ENCODE data around the gene PRLR. TPM values are rescaled to one million over a fixed set of nuclear protein-coding genes. Genes with fewer than 3 reads are reported as not detected.

Gene PRLR
- total RNA-seq, 2 experiments from 2014 or later = 0.03 TPM; not detected in 1

DNA sequence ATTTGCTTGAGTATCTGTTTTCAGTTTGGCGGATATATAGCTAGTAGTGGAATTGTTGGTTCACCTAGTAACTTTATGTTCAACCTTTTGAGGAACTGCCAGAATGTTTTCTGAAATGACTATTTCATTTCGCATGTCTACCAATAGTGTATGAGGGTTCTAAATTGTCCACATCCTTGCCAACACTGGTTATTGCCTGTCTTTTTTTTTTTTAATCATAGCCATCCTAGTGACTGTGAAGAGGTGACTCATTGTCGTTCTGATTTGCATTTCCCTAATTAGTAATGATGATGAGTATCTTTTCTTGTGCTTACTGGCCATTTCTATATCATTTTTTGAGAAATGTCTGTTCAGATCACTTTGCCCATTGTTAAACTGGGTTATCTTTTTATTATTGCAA lies 52.5 kb downstream of the PRLR start:
- no peak overlapping the region for H3K4me3 Mint-ChIP-seq
- H3K27me3 Mint-ChIP-seq = no peaks in the 10 kb centered on the region
- no peaks in the 10 kb centered on the region for H3K4me1 Mint-ChIP-seq (ENCODE audit: low read depth)
- H3K36me3 Mint-ChIP-seq (ENCODE audit: low read depth) = no peaks in the 10 kb centered on the region
- no peak overlapping the region for H3K27ac Mint-ChIP-seq
- Histone ChIP-seq H3K4me3 (ENCODE audit: low read length) (no peak overlapping the region), H3K27me3 (ENCODE audit: control insufficient read depth in 1 of 2, insufficient read depth in 2 of 2, low read length in 2 of 2) (no peaks in the 10 kb centered on the region), H3K4me1 (ENCODE audit: insufficient read depth, low read length) (no peaks in the 10 kb centered on the region), H3K9me3 (ENCODE audit: control insufficient read depth in 1 of 2, insufficient read depth in 1 of 2, low read length in 2 of 2) (no peaks in the 10 kb centered on the region), H3K27ac (ENCODE audit: low read depth in 1 of 2, low read length in 2 of 2) (no peak overlapping the region), H3K36me3 (ENCODE audit: insufficient read depth, low read length) (no peaks in the 10 kb centered on the region)
- H3K9me3 Mint-ChIP-seq = no peaks in the 10 kb centered on the region
- intact Hi-C loops (cut with DNase I, micrococcal nuclease) = no loop called here
- POLR2A ChIA-PET = no interaction called here
- ATAC-seq (ENCODE audit: poor library complexity) (no peak), DNase-seq (no peak)
- TF ChIP-seq, protein P1, sequence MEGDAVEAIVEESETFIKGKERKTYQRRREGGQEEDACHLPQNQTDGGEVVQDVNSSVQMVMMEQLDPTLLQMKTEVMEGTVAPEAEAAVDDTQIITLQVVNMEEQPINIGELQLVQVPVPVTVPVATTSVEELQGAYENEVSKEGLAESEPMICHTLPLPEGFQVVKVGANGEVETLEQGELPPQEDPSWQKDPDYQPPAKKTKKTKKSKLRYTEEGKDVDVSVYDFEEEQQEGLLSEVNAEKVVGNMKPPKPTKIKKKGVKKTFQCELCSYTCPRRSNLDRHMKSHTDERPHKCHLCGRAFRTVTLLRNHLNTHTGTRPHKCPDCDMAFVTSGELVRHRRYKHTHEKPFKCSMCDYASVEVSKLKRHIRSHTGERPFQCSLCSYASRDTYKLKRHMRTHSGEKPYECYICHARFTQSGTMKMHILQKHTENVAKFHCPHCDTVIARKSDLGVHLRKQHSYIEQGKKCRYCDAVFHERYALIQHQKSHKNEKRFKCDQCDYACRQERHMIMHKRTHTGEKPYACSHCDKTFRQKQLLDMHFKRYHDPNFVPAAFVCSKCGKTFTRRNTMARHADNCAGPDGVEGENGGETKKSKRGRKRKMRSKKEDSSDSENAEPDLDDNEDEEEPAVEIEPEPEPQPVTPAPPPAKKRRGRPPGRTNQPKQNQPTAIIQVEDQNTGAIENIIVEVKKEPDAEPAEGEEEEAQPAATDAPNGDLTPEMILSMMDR (IDR thresholded peaks at IDR 0.05) = no peak
- CTCF ChIA-PET = no interaction called here

DNA sequence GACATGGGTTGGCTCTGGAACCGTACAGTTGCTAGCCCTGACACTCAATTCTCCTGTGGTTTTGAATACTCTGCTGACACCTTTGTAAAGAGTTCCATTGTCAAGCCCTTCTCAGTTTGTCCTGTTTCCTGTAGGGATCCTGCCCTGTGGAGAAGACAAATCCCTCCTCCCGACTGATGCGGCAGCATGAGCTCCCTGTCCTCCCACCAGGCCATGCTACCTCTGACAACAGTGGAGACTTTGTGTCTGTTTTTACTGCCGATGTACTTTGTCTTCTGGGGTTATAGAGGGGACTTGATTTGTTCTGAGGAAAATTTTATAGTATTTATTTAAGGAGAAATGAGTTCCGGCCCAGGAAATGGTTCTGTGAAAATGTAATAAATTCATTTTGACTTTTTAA lies 57.8 kb downstream of the PRLR start:
- ChIA-PET POLR2A (no interaction called here), CTCF (no interaction called here)
- Histone ChIP-seq H3K36me3 (ENCODE audit: insufficient read depth, low read length) (no peaks in the 10 kb centered on the region), H3K9me3 (ENCODE audit: control insufficient read depth in 1 of 2, insufficient read depth in 1 of 2, low read length in 2 of 2) (no peaks in the 10 kb centered on the region), H3K4me1 (ENCODE audit: insufficient read depth, low read length) (no peaks in the 10 kb centered on the region), H3K27me3 (ENCODE audit: control insufficient read depth in 1 of 2, insufficient read depth in 2 of 2, low read length in 2 of 2) (no peaks in the 10 kb centered on the region), H3K4me3 (ENCODE audit: low read length) (no peak overlapping the region), H3K27ac (ENCODE audit: low read depth in 1 of 2, low read length in 2 of 2) (no peak overlapping the region)
- intact Hi-C loops (cut with DNase I, micrococcal nuclease) = loop anchor here in 1 of 2 experiments (2.0 kb wide), 1 partner anchor 60 kb away; no protein-coding TSS in a partner anchor
- DNase-seq (no peak), ATAC-seq (ENCODE audit: poor library complexity) (no peak)
- Mint-ChIP-seq H3K27me3 (peaks cover 7% of the 10 kb centered on the region), H3K4me1 (ENCODE audit: low read depth) (no peaks in the 10 kb centered on the region), H3K27ac (no peak overlapping the region), H3K36me3 (ENCODE audit: low read depth) (no peaks in the 10 kb centered on the region), H3K4me3 (no peak overlapping the region), H3K9me3 (peaks cover 3% of the 10 kb centered on the region)
- TF ChIP-seq, protein P1 (IDR thresholded peaks at IDR 0.05) = no peak

DNA sequence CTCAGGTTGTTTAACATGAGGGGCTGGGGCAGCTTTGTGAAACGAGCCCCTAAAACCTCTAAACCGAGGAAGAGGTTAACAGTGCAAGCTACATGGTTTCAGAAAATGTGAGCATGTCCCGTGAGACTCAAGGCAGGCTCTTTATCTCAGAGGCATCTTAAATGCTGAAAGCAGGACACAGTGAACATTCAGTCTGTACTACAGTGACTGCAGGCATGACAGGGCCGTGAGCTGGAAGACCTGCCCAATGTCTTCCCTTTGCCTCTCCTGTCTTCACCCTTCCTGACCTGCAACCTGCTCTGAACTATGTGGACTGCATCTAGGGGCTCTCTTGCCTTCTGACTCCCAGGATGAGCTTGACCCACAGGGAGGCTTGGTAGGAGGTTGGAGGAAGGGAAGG lies 58.3 kb downstream of the PRLR start:
- H3K4me1 ChIP-seq (ENCODE audit: insufficient read depth, low read length) = no peaks in the 10 kb centered on the region
- no peaks in the 10 kb centered on the region for H3K27me3 ChIP-seq (ENCODE audit: control insufficient read depth in 1 of 2, insufficient read depth in 2 of 2, low read length in 2 of 2)
- peaks cover 3% of the 10 kb centered on the region for H3K9me3 Mint-ChIP-seq
- TF ChIP-seq, protein P1 (IDR thresholded peaks at IDR 0.05) = no peak
- no peak overlapping the region for H3K4me3 Mint-ChIP-seq
- H3K27me3 Mint-ChIP-seq = peaks cover 7% of the 10 kb centered on the region
- no peaks in the 10 kb centered on the region for H3K4me1 Mint-ChIP-seq (ENCODE audit: low read depth)
- intact Hi-C loops (cut with DNase I, micrococcal nuclease) = loop anchor here in 1 of 2 experiments (2.0 kb wide), 1 partner anchor 61 kb away; no protein-coding TSS in a partner anchor
- ChIA-PET CTCF (no interaction called here), POLR2A (no interaction called here)
- H3K4me3 ChIP-seq (ENCODE audit: low read length) = no peak overlapping the region
- H3K36me3 ChIP-seq (ENCODE audit: insufficient read depth, low read length) = no peaks in the 10 kb centered on the region
- H3K27ac Mint-ChIP-seq = no peak overlapping the region
- no peak overlapping the region for H3K27ac ChIP-seq (ENCODE audit: low read depth in 1 of 2, low read length in 2 of 2)
- H3K36me3 Mint-ChIP-seq (ENCODE audit: low read depth) = no peaks in the 10 kb centered on the region
- no peaks in the 10 kb centered on the region for H3K9me3 ChIP-seq (ENCODE audit: control insufficient read depth in 1 of 2, insufficient read depth in 1 of 2, low read length in 2 of 2)
- ATAC-seq (ENCODE audit: poor library complexity) (no peak), DNase-seq (no peak)
